ENCODE measurements around the gene FAAP20. TPM values are rescaled to one million over a fixed set of nuclear protein-coding genes. Genes with fewer than 3 reads are reported as not detected.

FAAP20 gene
- polyA plus RNA-seq, 1 donor from 2014 or later: 45.3 TPM

- Histone ChIP-seq H3K9me2 (ENCODE audit: insufficient read depth, low read length) (no peaks in the 10 kb centered on the region), H3K27ac (ENCODE audit: low read length) (no peak overlapping the region), H3K27me3 (ENCODE audit: insufficient read depth, low read depth, low read length) (no peaks in the 10 kb centered on the region), H4K20me1 (ENCODE audit: insufficient read depth) (no peaks in the 10 kb centered on the region), H3K9me3 (ENCODE audit: low read length) (no peaks in the 10 kb centered on the region), H3K79me2 (replicated peaks; ENCODE audit: insufficient read depth, low read length) (no peaks in the 10 kb centered on the region), H3K4me2 (ENCODE audit: low read length) (no peak overlapping the region), H3K9ac (ENCODE audit: low read length) (no peak overlapping the region), H3F3A (ENCODE audit: insufficient read depth, low read length, poor library complexity, severe bottlenecking) (no peaks in the 10 kb centered on the region), H3K4me3 (ENCODE audit: low read length) (no peak overlapping the region), H2AFZ (ENCODE audit: low read depth, low read length) (no peak overlapping the region), H3K36me3 (ENCODE audit: insufficient read depth, low read length) (no peaks in the 10 kb centered on the region)
- no peak for TF ChIP-seq RAD21 (conservative IDR thresholded peaks at IDR 0.05)
- no peak for TF ChIP-seq MXI1 (conservative IDR thresholded peaks at IDR 0.05; ENCODE audit: poor library complexity, severe bottlenecking)
- TF ChIP-seq REST (IDR thresholded peaks at IDR 0.05; ENCODE audit: borderline replicate concordance): no peak
- TF ChIP-seq EP300 (conservative IDR thresholded peaks at IDR 0.05; ENCODE audit: poor library complexity, severe bottlenecking): no peak
- no peak for TF ChIP-seq EZH2 (IDR thresholded peaks at IDR 0.05; ENCODE audit: borderline replicate concordance, insufficient read depth, low read length, poor library complexity, severe bottlenecking)
- no peak for TF ChIP-seq POLR2AphosphoS5 (IDR thresholded peaks at IDR 0.05)
- no peak for TF ChIP-seq CTCF (IDR thresholded peaks at IDR 0.05; ENCODE audit: poor library complexity, severe bottlenecking)
- TF ChIP-seq SMC3 (conservative IDR thresholded peaks at IDR 0.05; ENCODE audit: poor library complexity): no peak
- TF ChIP-seq TAF1 (IDR thresholded peaks at IDR 0.05; ENCODE audit: low read depth): no peak
These were observed 37.7 kb downstream of the FAAP20 start for GRCh38 chr1:2156866-2157265.

DNA sequence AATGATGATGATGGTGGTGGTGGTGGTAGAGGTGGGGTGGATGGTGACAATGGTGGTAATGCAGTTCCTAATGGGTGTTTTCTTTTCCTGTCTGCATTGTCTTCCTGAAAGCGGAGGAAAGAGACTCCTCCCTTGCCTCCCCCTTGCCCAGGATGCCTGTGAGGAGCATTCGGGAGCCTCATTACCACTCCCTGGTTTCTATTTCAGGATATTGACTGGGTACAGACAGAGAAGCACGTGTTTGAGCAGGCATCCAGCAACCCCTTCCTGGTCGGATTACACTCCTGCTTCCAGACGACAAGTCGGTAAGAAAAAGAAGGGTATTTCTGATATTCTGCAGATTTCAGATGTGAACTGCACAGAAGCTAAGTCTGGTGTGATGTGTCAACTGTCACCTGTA lies 38.8 kb downstream of the FAAP20 start:
- Histone ChIP-seq H3F3A (ENCODE audit: insufficient read depth, low read length, poor library complexity, severe bottlenecking) (no peaks in the 10 kb centered on the region), H2AFZ (ENCODE audit: low read depth, low read length) (no peak overlapping the region), H4K20me1 (ENCODE audit: insufficient read depth) (no peaks in the 10 kb centered on the region), H3K4me2 (ENCODE audit: low read length) (no peak overlapping the region), H3K27ac (ENCODE audit: low read length) (no peak overlapping the region), H3K4me3 (ENCODE audit: low read length) (no peak overlapping the region), H3K9me2 (ENCODE audit: insufficient read depth, low read length) (no peaks in the 10 kb centered on the region), H3K79me2 (replicated peaks; ENCODE audit: insufficient read depth, low read length) (no peaks in the 10 kb centered on the region), H3K36me3 (ENCODE audit: insufficient read depth, low read length) (no peaks in the 10 kb centered on the region), H3K9me3 (ENCODE audit: low read length) (no peaks in the 10 kb centered on the region), H3K9ac (ENCODE audit: low read length) (no peak overlapping the region), H3K27me3 (ENCODE audit: insufficient read depth, low read depth, low read length) (no peaks in the 10 kb centered on the region)
- TF ChIP-seq EP300 (conservative IDR thresholded peaks at IDR 0.05; ENCODE audit: poor library complexity, severe bottlenecking) (no peak), MXI1 (conservative IDR thresholded peaks at IDR 0.05; ENCODE audit: poor library complexity, severe bottlenecking) (no peak), EZH2 (IDR thresholded peaks at IDR 0.05; ENCODE audit: borderline replicate concordance, insufficient read depth, low read length, poor library complexity, severe bottlenecking) (no peak), POLR2AphosphoS5 (IDR thresholded peaks at IDR 0.05) (no peak), RAD21 (conservative IDR thresholded peaks at IDR 0.05) (no peak), TAF1 (IDR thresholded peaks at IDR 0.05; ENCODE audit: low read depth) (no peak), SMC3 (conservative IDR thresholded peaks at IDR 0.05; ENCODE audit: poor library complexity) (no peak), REST (IDR thresholded peaks at IDR 0.05; ENCODE audit: borderline replicate concordance) (no peak), CTCF (IDR thresholded peaks at IDR 0.05; ENCODE audit: poor library complexity, severe bottlenecking) (no peak)
